ENCODE measurements around the gene SLIT1. TPM values are rescaled to one million over a fixed set of nuclear protein-coding genes. Genes with fewer than 3 reads are reported as not detected.

SLIT1 gene
- polyA plus RNA-seq, 1 donor from 2014 or later, result 9.5 TPM

GRCh38 chr10:97151307-97151914 is 34.3 kb downstream of the SLIT1 start:
- Histone ChIP-seq H4K20me1 (ENCODE audit: insufficient read depth) (no peaks in the 10 kb centered on the region), H3K9me3 (ENCODE audit: low read length) (no peaks in the 10 kb centered on the region), H3K4me3 (ENCODE audit: low read length) (no peak overlapping the region), H3K79me2 (replicated peaks; ENCODE audit: insufficient read depth, low read length) (no peaks in the 10 kb centered on the region), H3K4me2 (ENCODE audit: low read length) (no peak overlapping the region), H3K9ac (ENCODE audit: low read length) (no peak overlapping the region), H3K27ac (ENCODE audit: low read length) (no peak overlapping the region), H3K9me2 (ENCODE audit: insufficient read depth, low read length) (no peaks in the 10 kb centered on the region), H3K27me3 (ENCODE audit: insufficient read depth, low read depth, low read length) (no peaks in the 10 kb centered on the region), H3K36me3 (ENCODE audit: insufficient read depth, low read length) (no peaks in the 10 kb centered on the region), H2AFZ (ENCODE audit: low read depth, low read length) (no peak overlapping the region), H3F3A (ENCODE audit: insufficient read depth, low read length, poor library complexity, severe bottlenecking) (no peaks in the 10 kb centered on the region)
- TF ChIP-seq TAF1 (IDR thresholded peaks at IDR 0.05; ENCODE audit: low read depth), result no peak
- TF ChIP-seq REST (IDR thresholded peaks at IDR 0.05; ENCODE audit: borderline replicate concordance), result no peak
- TF ChIP-seq MXI1 (conservative IDR thresholded peaks at IDR 0.05; ENCODE audit: poor library complexity, severe bottlenecking), result no peak
- TF ChIP-seq EZH2 (IDR thresholded peaks at IDR 0.05; ENCODE audit: borderline replicate concordance, insufficient read depth, low read length, poor library complexity, severe bottlenecking), result no peak
- no peak for TF ChIP-seq SMC3 (conservative IDR thresholded peaks at IDR 0.05; ENCODE audit: poor library complexity)
- no peak for TF ChIP-seq EP300 (conservative IDR thresholded peaks at IDR 0.05; ENCODE audit: poor library complexity, severe bottlenecking)

GRCh38 chr10:97150616-97151015 is 35.1 kb downstream of the SLIT1 start:
- H3F3A ChIP-seq (ENCODE audit: insufficient read depth, low read length, poor library complexity, severe bottlenecking), result no peaks in the 10 kb centered on the region
- no peaks in the 10 kb centered on the region for H3K9me3 ChIP-seq (ENCODE audit: low read length)
- H3K4me3 ChIP-seq (ENCODE audit: low read length), result no peak overlapping the region
- TF ChIP-seq EZH2 (IDR thresholded peaks at IDR 0.05; ENCODE audit: borderline replicate concordance, insufficient read depth, low read length, poor library complexity, severe bottlenecking) (no peak), MXI1 (conservative IDR thresholded peaks at IDR 0.05; ENCODE audit: poor library complexity, severe bottlenecking) (no peak)
- no peak overlapping the region for H3K4me2 ChIP-seq (ENCODE audit: low read length)
- no peaks in the 10 kb centered on the region for H3K9me2 ChIP-seq (ENCODE audit: insufficient read depth, low read length)
- no peaks in the 10 kb centered on the region for H3K27me3 ChIP-seq (ENCODE audit: insufficient read depth, low read depth, low read length)
- no peak overlapping the region for H3K9ac ChIP-seq (ENCODE audit: low read length)
- H3K79me2 ChIP-seq (replicated peaks; ENCODE audit: insufficient read depth, low read length), result no peaks in the 10 kb centered on the region
- no peak overlapping the region for H2AFZ ChIP-seq (ENCODE audit: low read depth, low read length)
- no peaks in the 10 kb centered on the region for H3K36me3 ChIP-seq (ENCODE audit: insufficient read depth, low read length)
- H3K27ac ChIP-seq (ENCODE audit: low read length), result no peak overlapping the region
- no peaks in the 10 kb centered on the region for H4K20me1 ChIP-seq (ENCODE audit: insufficient read depth)

- H3K27ac ChIP-seq (ENCODE audit: low read length), result peak overlapping the region; percentile 9
Measured at GRCh38 chr10:97150013-97150595, 35.7 kb downstream of the SLIT1 start.

More at GRCh38 chr10:97150013-97150595, 35.7 kb downstream of the SLIT1 start:
- H4K20me1 ChIP-seq (ENCODE audit: insufficient read depth), result no peaks in the 10 kb centered on the region
- H3K9me3 ChIP-seq (ENCODE audit: low read length), result no peaks in the 10 kb centered on the region
- H3K4me3 ChIP-seq (ENCODE audit: low read length), result no peak overlapping the region
- H3K4me2 ChIP-seq (ENCODE audit: low read length), result no peak overlapping the region
- no peaks in the 10 kb centered on the region for H3F3A ChIP-seq (ENCODE audit: insufficient read depth, low read length, poor library complexity, severe bottlenecking)
- no peak overlapping the region for H2AFZ ChIP-seq (ENCODE audit: low read depth, low read length)
- H3K9ac ChIP-seq (ENCODE audit: low read length), result no peak overlapping the region
- H3K79me2 ChIP-seq (replicated peaks; ENCODE audit: insufficient read depth, low read length), result no peaks in the 10 kb centered on the region
- H3K36me3 ChIP-seq (ENCODE audit: insufficient read depth, low read length), result no peaks in the 10 kb centered on the region
- H3K9me2 ChIP-seq (ENCODE audit: insufficient read depth, low read length), result no peaks in the 10 kb centered on the region
- TF ChIP-seq MXI1 (conservative IDR thresholded peaks at IDR 0.05; ENCODE audit: poor library complexity, severe bottlenecking), result no peak
- no peak for TF ChIP-seq RAD21 (conservative IDR thresholded peaks at IDR 0.05)
- no peak for TF ChIP-seq EP300 (conservative IDR thresholded peaks at IDR 0.05; ENCODE audit: poor library complexity, severe bottlenecking)
- no peak for TF ChIP-seq SMC3 (conservative IDR thresholded peaks at IDR 0.05; ENCODE audit: poor library complexity)
- TF ChIP-seq POLR2AphosphoS5 (IDR thresholded peaks at IDR 0.05), result no peak
- TF ChIP-seq CTCF (IDR thresholded peaks at IDR 0.05; ENCODE audit: poor library complexity, severe bottlenecking), result no peak
- H3K27me3 ChIP-seq (ENCODE audit: insufficient read depth, low read depth, low read length), result no peaks in the 10 kb centered on the region

Measured in neural cell (in vitro differentiated cells).